Heart left ventricle (tissue), 16 donors: ENCODE results near the gene PRR27. TPM values are rescaled to one million over a fixed set of nuclear protein-coding genes. Genes with fewer than 3 reads are reported as not detected.

Source experiments
- ATAC-seq, 4 donors: fragments of 200-7000 bp; cut with Tn5 transposase; one replicate each; pipeline ENCODE4 v1.9.1; 2020 to 2022; ENCODE audit warnings: moderate library complexity in 4 of 4, mild to moderate bottlenecking in 3 of 4, moderate number of reproducible peaks in 1 of 4
- DNase-seq, 5 donors: peaks; one replicate each; pipeline ENCODE4 v3.0.0-alpha.2; 2020
- H3K27ac ChIP-seq, 12 donors: fragments of 200-600 bp; sonication (generic) in 4 of 12; one replicate each; pipeline versions ENCODE4 v1.5.0 to v1.8.0; 2016 to 2022; ENCODE audit warnings: mild to moderate bottlenecking in 2 of 12
- H3K27me3 ChIP-seq, 9 donors: fragments of 200-600 bp; sonication (generic) in 2 of 9; one replicate each; pipeline versions ENCODE4 v1.5.1 to v1.8.0; 2016 to 2022; ENCODE audit warnings: mild to moderate bottlenecking in 3 of 9
- H3K36me3 ChIP-seq, 9 donors: fragments of 200-600 bp; sonication (generic) in 2 of 9; one replicate each; pipeline versions ENCODE4 v1.5.0 to v1.8.0; 2018 to 2022; ENCODE audit warnings: mild to moderate bottlenecking in 2 of 9
- H3K4me1 ChIP-seq, 12 donors: fragments of 200-600 bp; sonication (generic) in 4 of 12; one replicate each; pipeline versions ENCODE4 v1.5.0 to v1.8.0; 2016 to 2022; ENCODE audit warnings: mild to moderate bottlenecking in 3 of 12
- H3K4me3 ChIP-seq, 12 donors: fragments of 200-600 bp; sonication (generic) in 4 of 12; one replicate each; pipeline versions ENCODE4 v1.5.0 to v1.8.0; 2017 to 2022; ENCODE audit warnings: mild to moderate bottlenecking in 9 of 12, moderate library complexity in 4 of 12
- H3K9me3 ChIP-seq, 12 donors: fragments of 200-600 bp; sonication (generic) in 4 of 12; one replicate each; pipeline versions ENCODE4 v1.5.0 to v1.8.0; 2016 to 2022; ENCODE audit warnings: mild to moderate bottlenecking in 1 of 12
- POLR2A ChIP-seq, 2 donors: fragments of 450-650 bp; IDR thresholded peaks; one replicate each; pipeline ENCODE4 v1.6.1; 2017; ENCODE audit warnings: antibody characterized with exemption in 2 of 2, mild to moderate bottlenecking in 2 of 2, moderate library complexity in 2 of 2
- WGBS, 4 donors: extraction: QIAGEN DNeasy Blood & Tissue Kit in 2 of 4; methylation state at CpG; one replicate each; pipeline versions ENCODE4 v1.1.5 to v1.1.7; 2013 to 2018; 5-methylcytosine and 5-hydroxymethylcytosine counted together
- intact Hi-C, 10 donors: fragments of 100-400 bp; cut with DNase I; formaldehyde crosslinking; loops; one replicate each; pipeline versions ENCODE4 v1.11.1 to v1.14.2; 2022
- polyA plus RNA-seq, 2 donors: library from polyadenylated mRNA; stranded (reverse); fragments of 200-250 nt; gene quantifications; one replicate each; pipeline ENCODE4 v1.2.3, GENCODE V29; 2013
- total RNA-seq, 9 donors: library from RNA; depleted of rRNA in 2 of 9; stranded (reverse); fragments of >200 nt in 2 of 9; fragmentation: NEBNext Ultra II Directional in 3 of 9; extraction: Animal tissue kit (Norgen Biotek cat#: 25700) in 3 of 9; gene quantifications; one replicate each; pipeline versions ENCODE4 v1.1.0 to v1.2.4, GENCODE V29; 2016 to 2023
- TF ChIP-seq, protein P1 (sequence below), 12 donors: fragments of 200-600 bp; sonication (generic) in 4 of 12; IDR thresholded peaks; one replicate each; pipeline versions ENCODE4 v1.5.0 to v1.8.0; 2018 to 2022; ENCODE audit warnings: antibody characterized with exemption in 12 of 12, mild to moderate bottlenecking in 5 of 12
- donor health status: ischemic (EF 13 %, LVEDD 7.1; RV severe dilation, severe dysfunction).
- donor health status: healthy with polysubstance abuse.
- donor health status: DM: no; HTN: yes; CAD: no.
- donor health status: DM: no; HTN: no; CAD: no.
- donor health status: ischemic (EF 25% LVEDD 6.9; RV normal size, moderate dysfunction).
- donor health status: ischemic (EF 25% LVEDD 5.7; RV mildly dilated, moderate dysfunction).
- donor health status: healthy.
- donor health status: DM: yes; HTN: yes; CAD: no.
- donor health status: ischemic (EF 35%, LVEDD 5.7; RV mildly dilated, moderate dysfunction).
- donor health status: nonischemic (EF 11% LVEDD 7.7; RV severe dilation, severe dysfunction).
- donor health status: DM: yes; HTN: yes; CAD: no.
- donor health status: PGD.
- donor health status: ischemic (EF 29% LVEDD 5.4; RV normal size, mild dysfunction).
- donor health status: nonischemic (EF 23%, LVEDD 6.1; RV moderate dilation, normal function).

PRR27 gene
- total and polyA plus RNA-seq, 11 donors, result not detected

GRCh38 chr4:70158576-70158975, 4.5 kb downstream of the PRR27 start:
- Histone ChIP-seq H3K9me3 (no peaks in the 10 kb centered on the region), H3K27ac (no peak overlapping the region), H3K4me1 (no peaks in the 10 kb centered on the region), H3K36me3 (no peaks in the 10 kb centered on the region), H3K4me3 (no peak overlapping the region), H3K27me3 (no peaks in the 10 kb centered on the region)
- intact Hi-C loops, result no loop called here
- ATAC-seq, result no peak
- TF ChIP-seq, protein P1, sequence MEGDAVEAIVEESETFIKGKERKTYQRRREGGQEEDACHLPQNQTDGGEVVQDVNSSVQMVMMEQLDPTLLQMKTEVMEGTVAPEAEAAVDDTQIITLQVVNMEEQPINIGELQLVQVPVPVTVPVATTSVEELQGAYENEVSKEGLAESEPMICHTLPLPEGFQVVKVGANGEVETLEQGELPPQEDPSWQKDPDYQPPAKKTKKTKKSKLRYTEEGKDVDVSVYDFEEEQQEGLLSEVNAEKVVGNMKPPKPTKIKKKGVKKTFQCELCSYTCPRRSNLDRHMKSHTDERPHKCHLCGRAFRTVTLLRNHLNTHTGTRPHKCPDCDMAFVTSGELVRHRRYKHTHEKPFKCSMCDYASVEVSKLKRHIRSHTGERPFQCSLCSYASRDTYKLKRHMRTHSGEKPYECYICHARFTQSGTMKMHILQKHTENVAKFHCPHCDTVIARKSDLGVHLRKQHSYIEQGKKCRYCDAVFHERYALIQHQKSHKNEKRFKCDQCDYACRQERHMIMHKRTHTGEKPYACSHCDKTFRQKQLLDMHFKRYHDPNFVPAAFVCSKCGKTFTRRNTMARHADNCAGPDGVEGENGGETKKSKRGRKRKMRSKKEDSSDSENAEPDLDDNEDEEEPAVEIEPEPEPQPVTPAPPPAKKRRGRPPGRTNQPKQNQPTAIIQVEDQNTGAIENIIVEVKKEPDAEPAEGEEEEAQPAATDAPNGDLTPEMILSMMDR (IDR thresholded peaks at IDR 0.05), result no peak
- TF ChIP-seq POLR2A (IDR thresholded peaks at IDR 0.05), result no peak
- DNase-seq, result no peak
- WGBS, 4 donors, result 59 to 69% (median 66%) methylated on average over 2 of the region's 2 CpGs

GRCh38 chr4:70177090-70177489, 23.1 kb downstream of the PRR27 start:
- no peaks in the 10 kb centered on the region for H3K27me3 ChIP-seq
- H3K4me1 ChIP-seq, result no peaks in the 10 kb centered on the region
- no peak overlapping the region for H3K4me3 ChIP-seq
- no peak for TF ChIP-seq POLR2A (IDR thresholded peaks at IDR 0.05)
- TF ChIP-seq, protein P1 (IDR thresholded peaks at IDR 0.05), result no peak
- DNase-seq (no peak), ATAC-seq (no peak)
- H3K9me3 ChIP-seq, result no peaks in the 10 kb centered on the region
- intact Hi-C loops, result no loop called here
- H3K36me3 ChIP-seq, result no peaks in the 10 kb centered on the region
- 67 to 79% (median 72%) methylated on average over 5 of the region's 5 CpGs for WGBS, 4 donors
- H3K27ac ChIP-seq, result no peak overlapping the region

- Histone ChIP-seq H3K27ac (no peak overlapping the region), H3K4me1 (no peaks in the 10 kb centered on the region), H3K4me3 (no peak overlapping the region), H3K36me3 (no peaks in the 10 kb centered on the region), H3K27me3 (no peaks in the 10 kb centered on the region), H3K9me3 (no peaks in the 10 kb centered on the region)
- DNase-seq, result no peak
- ATAC-seq, result no peak
- 64 to 70% (median 68%) methylated on average over 5 of the region's 5 CpGs for WGBS, 4 donors
- no peak for TF ChIP-seq POLR2A (IDR thresholded peaks at IDR 0.05)
- TF ChIP-seq, protein P1 (IDR thresholded peaks at IDR 0.05), result no peak
- intact Hi-C loops, result no loop called here
Observed at GRCh38 chr4:70178075-70178660, 24.1 kb downstream of the PRR27 start.

DNA sequence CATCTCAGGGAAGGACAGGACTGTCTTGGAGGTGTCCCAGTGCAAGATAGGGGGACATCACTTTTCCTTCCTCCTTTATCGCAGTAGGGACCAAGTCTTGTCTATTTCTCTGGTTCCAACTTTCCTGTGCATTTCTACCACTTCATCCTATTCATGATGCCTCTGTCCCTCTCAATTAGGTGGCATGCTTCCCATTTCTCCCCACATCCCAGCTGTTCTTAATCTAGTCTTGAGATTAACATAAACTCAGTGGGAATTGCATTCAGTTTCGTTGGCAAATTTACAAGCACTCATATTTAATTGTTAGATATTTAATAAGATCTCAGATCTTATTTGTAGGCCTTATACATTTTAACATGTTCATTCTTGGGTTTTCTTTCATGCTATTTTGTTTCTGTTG, 25.8 kb downstream of the PRR27 start:
- Histone ChIP-seq H3K4me1 (no peaks in the 10 kb centered on the region), H3K36me3 (no peaks in the 10 kb centered on the region), H3K4me3 (no peak overlapping the region), H3K27ac (no peak overlapping the region), H3K9me3 (no peaks in the 10 kb centered on the region), H3K27me3 (no peaks in the 10 kb centered on the region)
- no peak for DNase-seq
- ATAC-seq, result no peak
- TF ChIP-seq, protein P1 (IDR thresholded peaks at IDR 0.05), result no peak
- 48 to 66% (median 55%) methylated on average over 2 of the region's 2 CpGs for WGBS, 4 donors
- intact Hi-C loops, result no loop called here
